ENCODE results near the gene TNFRSF12A.

GRCh38 chr16:3035289-3035971 lies 15.3 kb downstream of the TNFRSF12A start:
- no peak for TF ChIP-seq POLR2A (IDR thresholded peaks at IDR 0.05; ENCODE audit: low read length)
- no peak for TF ChIP-seq GATA1 (IDR thresholded peaks at IDR 0.05; ENCODE audit: low read depth, low read length)
